PC-3 (cell line): ENCODE data around the gene SYT9. TPM values are rescaled to one million over a fixed set of nuclear protein-coding genes. Genes with fewer than 3 reads are reported as not detected.

Experiments used
- ATAC-seq: fragments of 200-7000 bp; cut with Tn5 transposase; 2 replicates; pipeline ENCODE4 v1.9.1; 2020; ENCODE audit warnings: mild to moderate bottlenecking, moderate library complexity
- BruUV-seq: library from RNA; stranded (reverse); fragments of 400-500 nt; replicated peaks from 2 replicates; lab custom pipeline; 2021; lab: Mats Ljungman, UMichigan
- CTCF ChIA-PET: fragments of 300-600 bp; sonication (Branson Sonifier 250); formaldehyde crosslinking; loops from one replicate; lab custom pipeline; 2022; ENCODE audit warnings: antibody characterized with exemption; lab: Charles Lee
- POLR2A ChIA-PET: fragments of 300-600 bp; sonication (Branson Sonifier 250); formaldehyde crosslinking; loops from one replicate; lab custom pipeline; 2022; ENCODE audit warnings: antibody characterized with exemption; ENCODE audit not compliant: unreplicated experiment; lab: Charles Lee
- DNase-seq: peaks from one replicate; pipeline ENCODE4 v3.0.0-alpha.2; 2015
- H2AFZ ChIP-seq: fragments of 300-600 bp; sonication (generic); 2 replicates; pipeline ENCODE4 v1.6.0; 2016; ENCODE audit warnings: antibody characterized with exemption, low read length
- H3F3A ChIP-seq: fragments of 300-600 bp; sonication (generic); one replicate; pipeline ENCODE4 v1.6.0; 2017; ENCODE audit warnings: antibody characterized with exemption, low read length, control low read depth, mild to moderate bottlenecking; ENCODE audit not compliant: unreplicated experiment
- H3K27ac ChIP-seq: fragments of 300-600 bp; sonication (generic); 2 replicates; pipeline ENCODE4 v1.5.1; 2016; ENCODE audit warnings: mild to moderate bottlenecking, low read length
- H3K27me3 ChIP-seq: fragments of 300-600 bp; sonication (generic); 2 replicates; pipeline ENCODE4 v1.6.1; 2016; ENCODE audit warnings: low read length, mixed read lengths
- H3K36me3 ChIP-seq: fragments of 300-600 bp; sonication (generic); 2 replicates; pipeline ENCODE4 v1.6.1; 2016; ENCODE audit warnings: low read depth, mixed run types, low read length, mixed read lengths
- H3K4me1 ChIP-seq: fragments of 300-600 bp; sonication (generic); 2 replicates; pipeline ENCODE4 v1.5.1; 2016; ENCODE audit warnings: low read length; ENCODE audit not compliant: insufficient read depth
- H3K4me2 ChIP-seq: fragments of 300-600 bp; sonication (generic); 2 replicates; pipeline ENCODE4 v1.6.0; 2016; ENCODE audit warnings: low read length
- H3K4me3 ChIP-seq: fragments of 300-600 bp; sonication (generic); 2 replicates; pipeline ENCODE4 v1.5.1; 2016; ENCODE audit warnings: mild to moderate bottlenecking, low read length, mixed read lengths
- H3K79me2 ChIP-seq: fragments of 300-600 bp; sonication (generic); 2 replicates; pipeline ENCODE4 v1.6.1; 2017; ENCODE audit warnings: low read length, mixed read lengths
- H3K9ac ChIP-seq: fragments of 300-600 bp; sonication (generic); 2 replicates; pipeline ENCODE4 v1.6.0; 2016; ENCODE audit warnings: mild to moderate bottlenecking, low read length
- H3K9me2 ChIP-seq: fragments of 300-600 bp; sonication (generic); replicated peaks from 2 replicates; pipeline ENCODE4 v1.6.1; 2016; ENCODE audit warnings: mixed run types, low read length, mixed read lengths
- H3K9me3 ChIP-seq: fragments of 300-600 bp; sonication (generic); 2 replicates; pipeline ENCODE4 v1.6.1; 2016; ENCODE audit warnings: low read length, mixed read lengths
- H4K20me1 ChIP-seq: fragments of 300-600 bp; sonication (generic); 2 replicates; pipeline ENCODE4 v1.6.1; 2016; ENCODE audit warnings: low read length, mixed read lengths
- CTCF ChIP-seq: fragments of 300-600 bp; sonication (generic); conservative IDR thresholded peaks from 2 replicates; pipeline ENCODE4 v1.5.1; 2017; ENCODE audit warnings: antibody characterized with exemption, low read depth, mild to moderate bottlenecking, low read length
- EZH2 ChIP-seq: fragments of 300-600 bp; sonication (generic); IDR thresholded peaks from one replicate; pipeline ENCODE4 v1.6.1; 2017; ENCODE audit warnings: antibody characterized with exemption, mild to moderate bottlenecking, low read length; ENCODE audit not compliant: unreplicated experiment
- EZH2phosphoT487 ChIP-seq: fragments of 300-600 bp; sonication (generic); IDR thresholded peaks from 2 replicates; pipeline ENCODE4 v1.6.1; 2018; ENCODE audit warnings: mild to moderate bottlenecking, antibody characterized with exemption, low read length, borderline replicate concordance
- intact Hi-C: fragments of 100-400 bp; cut with micrococcal nuclease; formaldehyde crosslinking; loops from 2 replicates; pipeline ENCODE4 v1.9.0; 2023
- total RNA-seq: library from RNA; depleted of rRNA; stranded (reverse); fragments of >200 nt; gene quantifications from 2 replicates; pipeline ENCODE4 v1.2.3, GENCODE V29; 2014

The SYT9 gene
- total RNA-seq, 1 experiment from 2014 or later: 6.3 TPM

GRCh38 chr11:7490054-7490453 is 238.3 kb downstream of the SYT9 start:
- ATAC-seq (peak; percentile 46; the same call in 1 of the 2 replicates), DNase-seq (peak; percentile 60)
- Histone ChIP-seq H2AFZ (no peak overlapping the region), H4K20me1 (no peaks in the 10 kb centered on the region), H3K9me3 (no peaks in the 10 kb centered on the region), H3K4me2 (no peak overlapping the region), H3K36me3 (no peaks in the 10 kb centered on the region), H3F3A (no peaks in the 10 kb centered on the region), H3K9me2 (no peaks in the 10 kb centered on the region), H3K4me3 (no peak overlapping the region), H3K27ac (no peak overlapping the region), H3K79me2 (no peaks in the 10 kb centered on the region), H3K27me3 (0 out of 2 replicates have a peak, but pooled peaks cover 25% of the 10 kb centered on the region), H3K9ac (no peak overlapping the region), H3K4me1 (peaks cover 4% of the 10 kb centered on the region; the same call in 1 of the 2 replicates)
- TF ChIP-seq CTCF: no peak
- TF ChIP-seq EZH2: no peak
- TF ChIP-seq EZH2phosphoT487: no peak
- ChIA-PET POLR2A (no interaction called here), CTCF (no interaction called here)
- BruUV-seq: no TSS peak
- intact Hi-C loops: no loop called here

GRCh38 chr11:7490535-7490934 is 238.8 kb downstream of the SYT9 start:
- Histone ChIP-seq H3K9me2 (no peaks in the 10 kb centered on the region), H2AFZ (no peak overlapping the region), H3K9ac (no peak overlapping the region), H3K4me3 (no peak overlapping the region), H4K20me1 (no peaks in the 10 kb centered on the region), H3K79me2 (no peaks in the 10 kb centered on the region), H3K4me2 (no peak overlapping the region), H3K27ac (no peak overlapping the region), H3K9me3 (no peaks in the 10 kb centered on the region), H3K27me3 (peaks cover 28% of the 10 kb centered on the region; the same call in 1 of the 2 replicates), H3K4me1 (peaks cover 4% of the 10 kb centered on the region; the same call in 1 of the 2 replicates), H3F3A (no peaks in the 10 kb centered on the region), H3K36me3 (no peaks in the 10 kb centered on the region)
- ATAC-seq (no peak), DNase-seq (no peak)
- ChIA-PET CTCF (no interaction called here), POLR2A (no interaction called here)
- BruUV-seq: no TSS peak
- intact Hi-C loops: no loop called here
- TF ChIP-seq CTCF (no peak), EZH2 (no peak), EZH2phosphoT487 (no peak)

- TF ChIP-seq EZH2: no peak
- TF ChIP-seq CTCF: no peak
- no peak for TF ChIP-seq EZH2phosphoT487
- no peak overlapping the region for H3K4me2 ChIP-seq
- ChIA-PET CTCF (no interaction called here), POLR2A (no interaction called here)
- intact Hi-C loops: no loop called here
- no TSS peak for BruUV-seq
- H3K9me2 ChIP-seq: no peaks in the 10 kb centered on the region
- no peaks in the 10 kb centered on the region for H3K36me3 ChIP-seq
- H3K27ac ChIP-seq: no peak overlapping the region
- no peaks in the 10 kb centered on the region for H3F3A ChIP-seq
- H3K79me2 ChIP-seq: no peaks in the 10 kb centered on the region
- no peaks in the 10 kb centered on the region for H4K20me1 ChIP-seq
- H3K4me3 ChIP-seq: no peak overlapping the region
- peaks cover 22% of the 10 kb centered on the region; the same call in 1 of the 2 replicates for H3K27me3 ChIP-seq
- ATAC-seq (no peak), DNase-seq (no peak)
- no peaks in the 10 kb centered on the region for H3K9me3 ChIP-seq
- H2AFZ ChIP-seq: no peak overlapping the region
- H3K4me1 ChIP-seq: peaks cover 4% of the 10 kb centered on the region; the same call in 1 of the 2 replicates
- no peak overlapping the region for H3K9ac ChIP-seq
These were observed 240.5 kb downstream of the SYT9 start for GRCh38 chr11:7492253-7492652.
